HG03039 (cell line): ENCODE results near the gene SSU72.
"Not testable (repeated sequence)": the region's sequence is repeated elsewhere in the genome, so short reads cannot be mapped to it uniquely, and the experiment has no call there.

ENCODE experiments used
- ATAC-seq: cut with Tn5 transposase; IDR thresholded peaks from one replicate; pipeline ENCODE4 v1.9.1; 2021; ENCODE audit warnings: mild to moderate bottlenecking, moderate library complexity; ENCODE audit not compliant: unreplicated experiment

The SSU72 gene

GRCh38 chr1:1531947-1532346 lies 42.7 kb downstream of the SSU72 start:
- ATAC-seq = no peak

GRCh38 chr1:1529936-1530335 lies 44.7 kb downstream of the SSU72 start:
- no peak for ATAC-seq

- no peak for ATAC-seq
Measured at GRCh38 chr1:1529321-1529720, 45.3 kb downstream of the SSU72 start.

GRCh38 chr1:1528301-1529267 lies 46.1 kb downstream of the SSU72 start:
- ATAC-seq = no peak

GRCh38 chr1:1527092-1527816 lies 47.4 kb downstream of the SSU72 start:
- ATAC-seq = no peak

- not testable (repeated sequence) for ATAC-seq
Measured at GRCh38 chr1:1526476-1526875, 48.2 kb downstream of the SSU72 start.

GRCh38 chr1:1524750-1525383 lies 49.8 kb downstream of the SSU72 start:
- not testable (repeated sequence) for ATAC-seq

GRCh38 chr1:1523651-1524050 lies 51.0 kb downstream of the SSU72 start:
- not testable (repeated sequence) for ATAC-seq

GRCh38 chr1:1523226-1523625 lies 51.4 kb downstream of the SSU72 start:
- not testable (repeated sequence) for ATAC-seq

GRCh38 chr1:1522536-1522935 lies 52.1 kb downstream of the SSU72 start:
- ATAC-seq = not testable (repeated sequence)

GRCh38 chr1:1521331-1521730 lies 53.3 kb downstream of the SSU72 start:
- no peak for ATAC-seq

GRCh38 chr1:1519805-1520505 lies 54.7 kb downstream of the SSU72 start:
- not testable (repeated sequence) for ATAC-seq

GRCh38 chr1:1518621-1519007 lies 56.0 kb downstream of the SSU72 start:
- not testable (repeated sequence) for ATAC-seq

GRCh38 chr1:1517973-1518620 lies 56.6 kb downstream of the SSU72 start:
- no peak for ATAC-seq

GRCh38 chr1:1516923-1517322 lies 57.7 kb downstream of the SSU72 start:
- not testable (repeated sequence) for ATAC-seq

GRCh38 chr1:1514376-1514775 lies 60.3 kb downstream of the SSU72 start:
- ATAC-seq = not testable (repeated sequence)

- ATAC-seq = not testable (repeated sequence)
Measured at GRCh38 chr1:1513675-1514074, 61.0 kb downstream of the SSU72 start.

- ATAC-seq = not testable (repeated sequence)
Measured at GRCh38 chr1:1512425-1512824, 62.2 kb downstream of the SSU72 start.

GRCh38 chr1:1511533-1512285 lies 63.0 kb downstream of the SSU72 start, which contains the start of gene ATAD3A:
Gene ATAD3A (plus strand): TSS chr1:1512162. CDS start chr1:1512269, 107 bp downstream.
- peak; percentile 77 for ATAC-seq
